OCI-LY1 (cell line): Measurements from ENCODE around the gene CAD.

Experiments
- H2AFZ ChIP-seq: fragments of 200-600 bp; sonication (generic), shearing (Covaris generic); 2 replicates; pipeline ENCODE4 v1.6.0; 2014; ENCODE audit warnings: antibody characterized with exemption, mild to moderate bottlenecking, low read length
- H3F3A ChIP-seq: fragments of 200-600 bp; sonication (generic), shearing (Covaris generic); 2 replicates; pipeline ENCODE4 v1.6.0; 2014; ENCODE audit warnings: mild to moderate bottlenecking, antibody characterized with exemption, low read length, moderate library complexity; ENCODE audit not compliant: insufficient read depth
- H3K27ac ChIP-seq: fragments of 200-600 bp; sonication (generic); 2 replicates; pipeline ENCODE4 v1.5.1; 2014; ENCODE audit warnings: low read length, mixed run types, mild to moderate bottlenecking, low read depth; ENCODE audit not compliant: poor library complexity, severe bottlenecking
- H3K27me3 ChIP-seq: fragments of 200-600 bp; sonication (generic); 2 replicates; pipeline ENCODE4 v1.6.0; 2014; ENCODE audit warnings: antibody characterized with exemption, mild to moderate bottlenecking, low read length, moderate library complexity; ENCODE audit not compliant: insufficient read depth
- H3K36me3 ChIP-seq: fragments of 200-600 bp; sonication (generic); 2 replicates; pipeline ENCODE4 v1.6.1; 2014; ENCODE audit warnings: mild to moderate bottlenecking, antibody characterized with exemption, low read length, moderate library complexity, mixed read lengths; ENCODE audit not compliant: insufficient read depth
- H3K4me1 ChIP-seq: fragments of 200-600 bp; sonication (generic); 2 replicates; pipeline ENCODE4 v1.5.1; 2014; ENCODE audit warnings: mild to moderate bottlenecking, low read length, moderate library complexity; ENCODE audit not compliant: insufficient read depth, severe bottlenecking
- H3K4me2 ChIP-seq: fragments of 200-600 bp; sonication (generic), shearing (Covaris generic); 2 replicates; pipeline ENCODE4 v1.6.1; 2014; ENCODE audit warnings: low read length
- H3K4me3 ChIP-seq: fragments of 200-600 bp; sonication (generic); 2 replicates; pipeline ENCODE4 v1.5.1; 2014; ENCODE audit warnings: low read length, low read depth, mild to moderate bottlenecking, mixed read lengths; ENCODE audit not compliant: poor library complexity, severe bottlenecking
- H3K79me2 ChIP-seq: fragments of 200-600 bp; shearing (Covaris generic); 2 replicates; pipeline ENCODE4 v1.6.1; 2016; ENCODE audit warnings: mixed run types, low read length, mixed read lengths; ENCODE audit not compliant: insufficient read depth
- H3K9ac ChIP-seq: fragments of 200-600 bp; sonication (generic), shearing (Covaris generic); 2 replicates; pipeline ENCODE4 v1.6.1; 2014; ENCODE audit warnings: mild to moderate bottlenecking, low read length, mixed read lengths
- H3K9me2 ChIP-seq: fragments of 200-600 bp; sonication (generic), shearing (Covaris generic); 2 replicates; pipeline ENCODE4 v1.6.1; 2014; ENCODE audit warnings: low read depth, mild to moderate bottlenecking, low read length, mixed read lengths
- H3K9me3 ChIP-seq: fragments of 200-600 bp; shearing (Covaris generic); 2 replicates; pipeline ENCODE4 v1.6.1; 2014; ENCODE audit warnings: low read length, mixed read lengths
- H4K20me1 ChIP-seq: fragments of 200-600 bp; sonication (generic), shearing (Covaris generic); 2 replicates; pipeline ENCODE4 v1.6.0; 2016; ENCODE audit warnings: mild to moderate bottlenecking, low read length; ENCODE audit not compliant: insufficient read depth
- EZH2 ChIP-seq: fragments of 200-600 bp; sonication (generic), shearing (Covaris generic); IDR thresholded peaks from 2 replicates; pipeline ENCODE4 v1.8.0; 2017; ENCODE audit warnings: borderline replicate concordance, mixed run types, mild to moderate bottlenecking, antibody characterized with exemption, low read length, moderate library complexity, mixed read lengths
- TF ChIP-seq, protein P1 (sequence below): fragments of 200-600 bp; sonication (generic), shearing (Covaris generic); IDR thresholded peaks from 2 replicates; pipeline ENCODE4 v1.5.1; 2017; ENCODE audit warnings: mild to moderate bottlenecking, antibody characterized with exemption, low read length, moderate library complexity, mixed read lengths

Gene CAD

DNA sequence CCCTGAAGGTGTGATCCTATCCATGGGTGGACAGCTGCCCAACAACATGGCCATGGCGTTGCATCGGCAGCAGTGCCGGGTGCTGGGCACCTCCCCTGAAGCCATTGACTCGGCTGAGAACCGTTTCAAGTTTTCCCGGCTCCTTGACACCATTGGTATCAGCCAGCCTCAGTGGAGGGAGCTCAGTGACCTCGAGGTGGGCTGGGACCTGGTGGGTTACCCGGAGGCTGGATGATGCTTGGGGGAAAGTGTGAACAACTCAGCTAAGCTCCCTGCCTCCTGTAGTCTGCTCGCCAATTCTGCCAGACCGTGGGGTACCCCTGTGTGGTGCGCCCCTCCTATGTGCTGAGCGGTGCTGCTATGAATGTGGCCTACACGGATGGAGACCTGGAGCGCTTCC is 16.2 kb downstream of the CAD start:
- H3K4me2 ChIP-seq: no peak overlapping the region
- H3K9me2 ChIP-seq: no peaks in the 10 kb centered on the region
- H2AFZ ChIP-seq: no peak overlapping the region
- H3F3A ChIP-seq: no peaks in the 10 kb centered on the region
- H3K79me2 ChIP-seq: no peaks in the 10 kb centered on the region
- H3K9ac ChIP-seq: no peak overlapping the region
- H3K4me3 ChIP-seq: no peak overlapping the region
- H3K9me3 ChIP-seq: no peaks in the 10 kb centered on the region
- H4K20me1 ChIP-seq: no peaks in the 10 kb centered on the region
- no peaks in the 10 kb centered on the region for H3K27me3 ChIP-seq
- no peaks in the 10 kb centered on the region for H3K4me1 ChIP-seq
- no peak overlapping the region for H3K27ac ChIP-seq
- TF ChIP-seq, protein P1, sequence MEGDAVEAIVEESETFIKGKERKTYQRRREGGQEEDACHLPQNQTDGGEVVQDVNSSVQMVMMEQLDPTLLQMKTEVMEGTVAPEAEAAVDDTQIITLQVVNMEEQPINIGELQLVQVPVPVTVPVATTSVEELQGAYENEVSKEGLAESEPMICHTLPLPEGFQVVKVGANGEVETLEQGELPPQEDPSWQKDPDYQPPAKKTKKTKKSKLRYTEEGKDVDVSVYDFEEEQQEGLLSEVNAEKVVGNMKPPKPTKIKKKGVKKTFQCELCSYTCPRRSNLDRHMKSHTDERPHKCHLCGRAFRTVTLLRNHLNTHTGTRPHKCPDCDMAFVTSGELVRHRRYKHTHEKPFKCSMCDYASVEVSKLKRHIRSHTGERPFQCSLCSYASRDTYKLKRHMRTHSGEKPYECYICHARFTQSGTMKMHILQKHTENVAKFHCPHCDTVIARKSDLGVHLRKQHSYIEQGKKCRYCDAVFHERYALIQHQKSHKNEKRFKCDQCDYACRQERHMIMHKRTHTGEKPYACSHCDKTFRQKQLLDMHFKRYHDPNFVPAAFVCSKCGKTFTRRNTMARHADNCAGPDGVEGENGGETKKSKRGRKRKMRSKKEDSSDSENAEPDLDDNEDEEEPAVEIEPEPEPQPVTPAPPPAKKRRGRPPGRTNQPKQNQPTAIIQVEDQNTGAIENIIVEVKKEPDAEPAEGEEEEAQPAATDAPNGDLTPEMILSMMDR: no peak
- no peak for TF ChIP-seq EZH2
- H3K36me3 ChIP-seq: peaks cover 100% of the 10 kb centered on the region

DNA sequence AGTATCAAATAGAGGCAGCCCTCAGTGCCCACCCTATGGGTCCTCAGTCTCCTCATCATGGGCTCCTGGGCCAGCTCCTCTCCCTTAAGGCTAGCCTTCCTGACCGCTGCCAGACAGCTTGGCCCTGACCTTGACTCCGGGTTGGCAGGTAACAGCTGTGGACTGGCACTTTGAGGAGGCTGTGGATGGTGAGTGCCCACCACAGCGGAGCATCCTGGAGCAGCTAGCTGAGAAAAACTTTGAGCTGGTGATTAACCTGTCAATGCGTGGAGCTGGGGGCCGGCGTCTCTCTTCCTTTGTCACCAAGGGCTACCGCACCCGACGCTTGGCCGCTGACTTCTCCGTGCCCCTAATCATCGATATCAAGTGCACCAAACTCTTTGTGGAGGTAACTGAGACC is 19.0 kb downstream of the CAD start:
- Histone ChIP-seq H3K27me3 (no peaks in the 10 kb centered on the region), H4K20me1 (no peaks in the 10 kb centered on the region), H3K79me2 (no peaks in the 10 kb centered on the region), H3F3A (no peaks in the 10 kb centered on the region), H3K27ac (no peak overlapping the region), H3K4me2 (no peak overlapping the region), H3K36me3 (peaks cover 99% of the 10 kb centered on the region), H3K9me2 (no peaks in the 10 kb centered on the region), H3K9me3 (no peaks in the 10 kb centered on the region), H3K9ac (no peak overlapping the region), H3K4me3 (no peak overlapping the region), H2AFZ (no peak overlapping the region), H3K4me1 (no peaks in the 10 kb centered on the region)
- TF ChIP-seq, protein P1: no peak
- TF ChIP-seq EZH2: no peak

DNA sequence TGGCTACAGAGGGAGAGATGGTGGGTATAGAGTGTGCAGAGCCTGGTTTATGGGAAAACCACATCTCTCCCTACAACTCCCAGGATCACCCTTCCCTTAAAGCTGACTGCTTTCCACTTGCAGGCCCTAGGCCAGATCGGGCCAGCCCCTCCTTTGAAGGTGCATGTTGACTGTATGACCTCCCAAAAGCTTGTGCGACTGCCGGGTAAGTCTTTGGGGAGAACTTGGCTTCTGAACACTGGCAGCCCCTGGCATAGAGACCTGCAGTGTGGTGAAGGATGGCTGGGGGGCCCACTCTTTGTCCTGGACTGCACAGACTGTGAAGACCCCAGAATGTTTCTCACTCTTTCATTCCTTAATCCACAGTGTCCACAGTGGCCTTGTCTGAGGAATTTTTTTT is 19.5 kb downstream of the CAD start:
- Histone ChIP-seq H3K4me1 (no peaks in the 10 kb centered on the region), H3F3A (no peaks in the 10 kb centered on the region), H3K79me2 (no peaks in the 10 kb centered on the region), H3K4me3 (no peak overlapping the region), H3K9ac (no peak overlapping the region), H3K27ac (no peak overlapping the region), H3K27me3 (no peaks in the 10 kb centered on the region), H3K9me3 (no peaks in the 10 kb centered on the region), H3K4me2 (no peak overlapping the region), H2AFZ (no peak overlapping the region), H4K20me1 (no peaks in the 10 kb centered on the region), H3K9me2 (no peaks in the 10 kb centered on the region), H3K36me3 (peaks cover 99% of the 10 kb centered on the region)
- TF ChIP-seq EZH2: no peak
- TF ChIP-seq, protein P1: no peak
